AG08395 (cell line): ENCODE results near the gene TNRC6B.
"Not testable (repeated sequence)": the region's sequence is repeated elsewhere in the genome, so short reads cannot be mapped to it uniquely, and the experiment has no call there.

Experiments used
- DNase-seq: peaks from one replicate; pipeline ENCODE4 v3.0.0; 2012; ENCODE audit warnings: mixed read lengths, low spot score

The TNRC6B gene

DNA sequence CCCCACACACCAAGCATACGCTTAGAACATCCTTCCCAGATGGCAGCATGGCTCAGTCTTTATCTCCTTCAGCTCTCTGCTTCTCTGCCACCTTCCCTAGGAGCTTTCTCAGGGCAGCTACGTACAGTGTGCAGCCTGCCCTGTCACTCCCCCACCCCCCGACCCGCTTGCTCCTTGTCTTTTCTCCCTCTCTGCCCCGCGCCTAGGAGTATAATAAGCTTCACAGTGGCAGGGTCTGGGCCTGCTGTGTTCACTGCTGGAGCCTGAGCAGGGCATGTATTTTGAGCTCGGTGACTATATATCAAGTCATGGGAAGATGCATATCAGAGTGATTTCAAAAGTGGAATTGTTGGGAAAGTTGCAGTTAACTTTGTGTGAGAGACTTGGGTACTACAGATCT is 112.8 kb downstream of the TNRC6B start:
- DNase-seq: no peak

DNA sequence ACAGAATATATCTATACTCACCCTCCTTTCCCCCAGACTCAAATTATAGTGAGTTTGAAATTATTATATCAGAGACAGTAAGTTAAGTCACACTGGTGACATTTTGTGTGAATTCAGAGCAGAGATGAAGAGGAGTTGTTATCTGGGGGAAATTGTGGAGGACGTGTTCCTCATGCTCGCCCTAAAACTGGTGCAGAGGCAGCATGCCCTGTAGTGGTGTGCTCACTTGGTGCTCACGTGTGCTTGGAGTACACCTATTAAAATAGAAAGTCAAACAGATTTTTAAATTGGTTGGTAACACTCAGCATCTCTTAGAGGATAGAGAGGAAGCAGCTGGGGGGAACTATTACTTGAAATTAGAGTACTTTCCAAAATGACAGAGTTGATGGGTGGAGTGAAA is 117.0 kb downstream of the TNRC6B start:
- no peak for DNase-seq

GRCh38 chr22:40300316-40300715 is 122.6 kb downstream of the TNRC6B start:
- no peak for DNase-seq

- DNase-seq: no peak
Measured at GRCh38 chr22:40300884-40301672, 123.4 kb downstream of the TNRC6B start.

DNA sequence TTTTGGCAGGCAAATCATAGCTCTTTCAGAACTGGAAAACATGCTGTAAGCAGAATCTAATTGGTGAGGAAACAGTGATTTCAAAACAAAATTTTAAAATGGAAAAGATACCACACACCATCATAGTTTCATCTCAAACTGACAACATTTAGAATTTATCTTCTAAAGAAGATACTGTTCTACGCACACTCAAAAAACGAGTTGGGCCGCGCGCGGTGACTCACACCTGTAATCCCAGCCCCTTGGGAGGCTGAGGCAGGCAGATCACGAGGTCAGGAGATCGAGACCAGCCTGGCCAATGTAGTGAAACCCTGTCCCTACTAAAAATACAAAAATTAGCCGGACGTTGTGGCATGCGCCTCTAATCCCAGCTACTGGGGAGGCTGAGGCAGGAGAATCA is 124.4 kb downstream of the TNRC6B start:
- DNase-seq: no peak

DNA sequence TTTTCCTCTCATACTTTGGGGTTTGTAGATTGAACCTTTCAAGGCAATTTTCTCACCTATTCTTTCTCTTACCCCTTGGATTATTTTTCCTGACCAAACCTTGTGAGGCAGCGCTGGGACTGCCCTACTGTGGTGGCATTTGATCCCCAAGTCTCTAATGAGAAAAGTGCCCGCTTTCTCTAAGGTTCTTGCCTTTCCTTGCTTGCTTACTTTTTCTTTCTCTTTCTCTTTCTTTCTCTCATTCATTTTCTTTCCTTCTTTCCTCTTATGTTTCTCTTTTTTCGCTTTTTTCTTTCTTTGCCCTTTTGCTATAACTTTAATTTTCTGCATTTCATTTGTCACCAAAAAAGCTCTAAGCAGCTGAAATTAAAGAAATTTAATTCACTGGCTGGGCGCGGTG is 127.9 kb downstream of the TNRC6B start:
- DNase-seq: no peak

GRCh38 chr22:40308999-40309573 is 131.4 kb downstream of the TNRC6B start:
- no peak for DNase-seq

DNA sequence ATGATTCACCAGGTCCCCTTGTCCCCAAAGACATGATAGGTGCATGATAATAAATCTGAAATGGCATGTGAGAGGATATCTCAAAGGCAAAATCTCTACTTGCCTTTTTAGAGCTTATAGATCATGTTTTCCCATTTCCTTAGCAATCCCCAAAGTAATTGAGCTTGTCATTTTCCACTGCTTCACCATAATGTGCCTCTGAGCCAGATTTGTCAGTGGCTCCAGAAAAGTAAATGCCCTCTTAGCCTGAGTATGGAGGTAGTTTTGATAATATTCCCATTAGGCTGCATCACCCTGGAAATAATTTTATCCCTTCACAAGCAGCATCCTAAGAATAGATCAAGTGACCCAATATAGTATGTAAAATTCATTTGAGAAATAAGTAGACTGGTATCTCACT is 131.9 kb downstream of the TNRC6B start:
- DNase-seq: no peak

DNA sequence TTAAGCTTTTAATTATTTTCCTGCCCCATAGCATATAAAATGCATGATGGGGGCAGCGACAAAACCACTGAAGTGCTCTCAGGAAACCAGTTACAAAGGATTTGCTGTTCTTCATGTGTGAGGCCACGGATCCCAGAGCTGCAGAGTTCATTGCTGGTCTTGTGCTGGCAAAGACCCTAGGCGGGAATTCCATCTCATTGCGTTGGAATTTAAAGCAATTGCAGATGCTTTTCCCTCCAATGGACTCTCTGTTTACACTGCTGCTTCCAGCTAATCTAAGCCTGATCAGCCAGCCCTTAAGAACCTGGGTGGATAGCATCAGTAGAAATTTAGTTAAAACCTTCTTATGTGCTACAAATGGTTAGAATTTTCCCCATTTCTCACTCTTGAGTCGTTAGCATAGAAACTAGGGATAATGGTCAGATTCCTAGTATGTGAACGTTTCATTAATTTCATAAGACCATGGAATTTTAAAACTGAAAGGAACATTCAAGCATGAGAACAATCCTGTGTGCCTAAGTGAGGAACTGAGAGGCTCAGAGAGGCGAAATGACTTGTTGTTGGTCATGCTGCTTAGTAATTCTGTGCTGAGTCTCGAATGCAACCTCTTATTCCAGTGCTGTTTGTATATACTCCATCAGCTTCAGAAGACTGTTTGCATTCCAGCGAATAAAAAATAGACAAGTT is 132.5 kb downstream of the TNRC6B start:
- DNase-seq: peak; percentile 92

DNA sequence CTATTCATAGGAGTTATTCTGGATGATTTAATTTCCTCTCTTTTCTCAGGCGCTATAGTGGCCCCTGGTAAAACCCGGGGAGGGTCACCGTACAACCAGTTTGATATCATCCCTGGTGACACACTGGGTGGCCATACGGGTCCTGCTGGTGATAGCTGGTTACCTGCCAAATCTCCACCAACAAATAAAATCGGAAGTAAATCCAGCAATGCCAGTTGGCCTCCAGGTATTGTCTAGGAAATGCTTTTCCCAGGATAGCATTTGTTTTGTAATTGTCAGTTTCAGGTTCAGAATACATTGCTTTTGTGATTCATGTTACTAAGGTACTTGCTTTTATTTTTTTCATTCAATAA is 133.0 kb downstream of the TNRC6B start:
- DNase-seq: no peak

- not testable (repeated sequence) for DNase-seq
Measured at GRCh38 chr22:40311646-40312045, 133.9 kb downstream of the TNRC6B start.

GRCh38 chr22:40312050-40312449 is 134.3 kb downstream of the TNRC6B start:
- no peak for DNase-seq

DNA sequence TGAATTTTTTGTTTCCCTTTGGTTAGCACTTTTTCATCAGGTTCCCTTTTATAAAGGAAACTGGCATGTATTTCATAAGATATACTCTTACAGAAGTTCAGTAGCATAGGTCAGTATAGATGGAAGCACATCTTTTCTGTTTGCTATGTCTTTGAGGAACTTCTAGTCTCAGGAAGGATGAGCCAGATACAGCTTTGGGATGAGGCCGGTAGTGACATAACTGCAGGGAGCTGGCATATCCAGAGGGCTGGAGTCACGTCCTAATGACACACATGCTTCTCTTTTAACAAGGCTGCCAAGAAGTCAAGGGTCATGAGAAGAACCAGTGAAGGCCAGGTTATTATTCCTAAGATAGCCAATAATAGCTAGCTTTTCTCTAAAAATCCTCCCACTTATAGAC is 135.3 kb downstream of the TNRC6B start:
- no peak for DNase-seq

DNA sequence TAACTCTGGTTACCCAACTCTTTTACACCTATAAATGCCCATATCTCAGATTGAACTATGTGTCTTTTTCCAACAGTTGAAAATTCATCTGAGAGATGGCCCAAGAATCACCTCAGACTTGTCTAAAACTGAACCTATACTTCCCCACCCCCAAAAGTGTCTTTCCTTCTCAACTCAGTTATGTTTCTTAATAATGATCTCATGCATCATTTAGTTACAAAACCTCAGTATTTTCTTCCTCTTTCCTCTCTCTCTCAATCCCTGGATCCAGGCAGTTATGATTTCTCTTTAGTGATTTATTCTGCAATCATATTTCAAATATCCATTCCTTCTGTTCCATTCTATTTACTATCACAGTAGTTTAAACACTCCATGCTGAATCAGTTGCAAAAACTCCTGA is 136.3 kb downstream of the TNRC6B start:
- no peak for DNase-seq

- DNase-seq: no peak
Measured at GRCh38 chr22:40320687-40321086, 143.0 kb downstream of the TNRC6B start.

GRCh38 chr22:40322021-40322420 is 144.3 kb downstream of the TNRC6B start:
- DNase-seq: no peak

- no peak for DNase-seq
Measured at GRCh38 chr22:40322818-40323447, 145.2 kb downstream of the TNRC6B start.

DNA sequence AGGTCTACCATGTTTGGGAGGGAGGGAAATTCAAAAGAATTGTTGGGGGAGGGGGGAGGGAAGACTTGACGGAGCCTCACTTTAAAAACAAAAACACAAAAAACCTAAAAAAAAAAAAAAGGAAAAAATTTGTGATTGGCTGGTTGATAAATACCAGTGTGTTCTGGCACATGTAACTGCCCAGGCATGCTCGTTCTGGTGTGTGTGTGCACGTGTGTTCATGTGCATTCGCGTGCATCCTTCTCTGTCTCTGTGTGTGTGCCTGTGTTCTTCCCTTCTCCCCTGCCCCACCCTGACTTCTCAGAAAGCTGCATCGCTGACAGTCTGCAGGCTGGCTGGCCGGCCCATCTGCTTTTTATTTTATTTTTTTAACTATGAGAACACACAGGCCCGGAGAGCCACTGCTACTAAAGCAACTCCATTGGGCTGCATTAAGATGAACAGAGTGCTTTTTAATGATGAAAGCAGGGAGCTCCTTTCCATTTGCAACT is 146.0 kb downstream of the TNRC6B start:
- peak; percentile 13 for DNase-seq

DNA sequence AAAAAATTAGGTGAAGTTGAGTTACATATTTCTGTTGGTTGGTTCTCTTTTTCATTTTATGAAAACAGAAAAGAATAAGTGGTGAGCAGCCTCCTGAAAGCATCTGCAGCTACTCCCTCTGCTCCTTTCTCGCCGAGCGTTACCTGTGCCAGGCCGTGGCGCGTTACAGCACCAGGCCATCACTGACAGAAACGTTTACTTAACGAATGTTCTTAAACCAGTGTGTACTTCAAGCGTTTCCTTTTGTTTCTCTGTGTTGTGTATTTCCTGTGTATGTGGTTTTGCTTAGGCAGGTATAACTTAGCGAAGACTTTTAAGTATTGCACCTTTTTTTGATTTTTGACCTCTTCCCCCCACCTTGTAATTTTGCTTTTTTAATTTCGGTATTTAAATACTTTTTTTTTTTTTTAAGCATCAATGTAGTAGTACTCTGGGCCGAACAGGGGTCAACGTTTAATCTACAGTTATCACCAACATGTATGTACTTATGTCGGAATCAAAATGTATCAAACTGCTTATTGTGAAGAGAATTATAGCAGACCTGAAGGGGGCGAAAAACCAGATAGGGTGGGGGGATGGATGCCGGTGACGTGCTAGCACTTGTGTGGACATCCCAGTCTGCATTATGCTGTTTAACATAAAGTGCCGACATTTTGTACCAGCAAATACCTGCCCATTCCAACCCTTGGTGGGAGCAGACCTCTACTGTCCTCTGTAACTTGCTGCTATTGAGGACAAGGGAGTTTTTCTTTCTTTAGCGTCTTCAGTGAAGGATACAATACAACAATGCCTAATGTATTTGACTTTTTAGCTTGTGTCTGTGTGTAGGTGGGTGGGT is 147.0 kb downstream of the TNRC6B start:
- DNase-seq: no peak

- no peak for DNase-seq
Measured at GRCh38 chr22:40325315-40325714, 147.6 kb downstream of the TNRC6B start.

DNA sequence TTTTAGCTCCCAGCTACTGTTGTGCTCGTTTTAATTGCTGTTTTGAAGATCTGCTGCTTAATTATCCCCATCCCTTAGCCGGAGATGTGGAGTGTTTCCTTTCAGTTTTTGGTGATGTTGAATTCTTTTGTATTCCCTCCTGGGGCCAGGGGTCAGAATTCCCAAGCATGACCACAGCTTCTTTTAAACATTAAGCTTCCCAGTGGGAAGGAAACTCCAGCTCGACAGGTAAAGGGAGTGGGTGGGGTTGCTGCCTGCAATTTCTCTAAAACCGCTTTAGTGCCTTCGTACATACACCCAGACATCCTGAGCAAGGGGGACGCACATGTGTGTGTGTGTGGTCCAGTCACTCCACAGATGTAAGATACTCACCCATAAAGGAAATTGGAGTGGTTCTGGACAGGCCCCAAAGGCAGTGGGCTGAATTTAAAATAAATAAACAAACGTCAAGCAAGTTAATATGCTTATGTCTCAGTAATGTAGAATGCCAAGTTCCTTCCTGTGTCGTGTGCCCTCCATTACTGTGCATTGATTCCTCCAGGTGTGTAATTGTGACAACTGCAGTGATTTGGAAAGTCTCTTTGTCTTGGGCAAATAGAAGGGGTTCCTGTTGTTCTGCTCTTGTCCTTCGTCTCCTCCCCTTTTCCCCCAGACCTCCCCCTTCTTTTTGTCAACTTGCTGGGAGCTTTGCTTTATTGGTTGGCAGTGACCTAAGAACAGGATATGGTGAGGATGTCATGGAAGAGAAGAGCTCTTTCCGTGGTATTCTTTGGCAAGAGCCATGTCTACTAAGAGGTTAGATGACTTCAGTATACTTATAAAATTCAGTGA is 149.4 kb downstream of the TNRC6B start:
- peak; percentile 10 for DNase-seq
